GM21619 (cell line): Measurements from ENCODE around the gene TCF7.

Experiments
- ATAC-seq: cut with Tn5 transposase; IDR thresholded peaks from one replicate; pipeline ENCODE4 v1.9.1; 2021; ENCODE audit not compliant: unreplicated experiment

Gene TCF7

GRCh38 chr5:134113902-134114875 is at the start of gene TCF7:
TCF7 (plus strand) TSS chr5:134114681; CDS start chr5:134114907, 226 bp downstream.
- ATAC-seq, result peak; percentile 69

GRCh38 chr5:134069553-134069952 is 44.9 kb upstream of the TCF7 start:
- ATAC-seq, result no peak

GRCh38 chr5:134070725-134071613 is 43.5 kb upstream of the TCF7 start:
- no peak for ATAC-seq

DNA sequence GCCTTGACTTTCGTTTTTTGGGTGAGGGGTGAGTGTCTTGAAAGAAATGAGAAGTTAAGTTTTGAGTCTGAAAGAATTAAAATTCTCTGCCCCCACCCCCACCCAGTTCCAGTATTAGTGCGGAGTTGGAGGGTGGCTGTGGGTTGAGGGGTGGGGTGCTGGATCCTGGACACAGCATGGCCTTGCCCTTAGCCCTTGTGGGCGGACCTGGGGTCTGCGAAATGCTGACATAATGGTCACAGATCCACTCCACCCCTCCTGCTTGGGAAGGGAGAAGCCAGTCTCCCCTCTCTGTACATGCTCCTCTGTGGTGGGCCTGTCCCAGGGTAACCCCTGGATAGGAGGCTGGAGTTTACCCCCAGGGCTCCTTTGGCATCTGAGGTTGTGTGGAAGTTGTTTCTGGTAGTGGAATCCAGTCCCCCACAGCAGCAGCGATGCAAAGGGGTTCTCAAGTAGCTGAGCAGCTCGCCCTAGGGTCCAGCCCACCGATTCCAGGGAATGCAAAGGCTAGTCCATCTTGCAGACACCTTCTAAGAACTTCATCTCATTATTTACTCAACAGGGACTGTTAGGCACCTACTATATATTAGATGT is 42.8 kb upstream of the TCF7 start:
- no peak for ATAC-seq

GRCh38 chr5:134072471-134073210 is 41.8 kb upstream of the TCF7 start:
- ATAC-seq, result no peak

- ATAC-seq, result no peak
Observed at GRCh38 chr5:134073404-134073803, 41.1 kb upstream of the TCF7 start.

GRCh38 chr5:134075102-134075501 is 39.4 kb upstream of the TCF7 start:
- no peak for ATAC-seq

- ATAC-seq, result no peak
Observed at GRCh38 chr5:134077926-134078580, 36.4 kb upstream of the TCF7 start.

DNA sequence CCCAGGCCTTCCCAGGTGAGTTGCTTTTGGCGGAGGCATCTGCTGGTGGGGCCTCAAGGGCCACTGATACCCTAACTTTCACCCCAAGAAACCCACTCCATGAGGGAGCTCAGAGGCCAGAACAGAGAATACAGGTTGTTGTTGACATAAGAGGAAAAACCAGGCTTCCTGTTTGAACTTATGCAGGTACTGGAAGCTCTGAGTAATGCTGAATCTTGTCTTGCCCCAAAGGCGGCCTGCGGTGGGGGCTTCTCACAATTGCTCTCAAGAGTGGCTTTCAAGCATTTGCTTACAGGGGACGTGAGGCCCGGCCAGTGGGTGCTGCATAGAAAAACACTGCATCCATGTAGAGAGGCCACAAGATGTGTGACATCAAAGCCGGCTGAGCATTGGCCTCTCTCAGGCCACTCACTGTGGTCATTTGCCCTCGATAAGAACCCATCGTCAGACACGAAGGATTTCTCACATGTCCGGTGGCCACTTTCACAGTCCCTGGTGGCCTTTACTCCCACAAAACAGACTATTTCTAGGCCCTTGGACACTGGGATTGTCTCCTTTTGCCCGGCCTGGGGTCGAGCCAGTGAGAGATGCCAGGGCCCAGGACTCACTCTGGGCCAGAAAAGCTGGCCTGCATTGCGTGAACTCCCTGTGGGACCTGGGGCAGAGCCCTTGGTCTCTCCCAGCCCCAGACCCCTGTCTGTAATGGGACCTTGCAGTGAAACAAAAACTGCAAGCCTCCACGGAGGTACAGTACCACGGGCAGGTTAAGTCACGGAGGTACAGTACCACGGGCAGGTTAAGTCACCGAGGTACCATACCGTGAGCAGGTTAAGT is 34.5 kb upstream of the TCF7 start:
- ATAC-seq, result no peak

GRCh38 chr5:134082264-134082992 is 32.1 kb upstream of the TCF7 start:
- ATAC-seq, result no peak

GRCh38 chr5:134083517-134083916 is 31.0 kb upstream of the TCF7 start:
- no peak for ATAC-seq

DNA sequence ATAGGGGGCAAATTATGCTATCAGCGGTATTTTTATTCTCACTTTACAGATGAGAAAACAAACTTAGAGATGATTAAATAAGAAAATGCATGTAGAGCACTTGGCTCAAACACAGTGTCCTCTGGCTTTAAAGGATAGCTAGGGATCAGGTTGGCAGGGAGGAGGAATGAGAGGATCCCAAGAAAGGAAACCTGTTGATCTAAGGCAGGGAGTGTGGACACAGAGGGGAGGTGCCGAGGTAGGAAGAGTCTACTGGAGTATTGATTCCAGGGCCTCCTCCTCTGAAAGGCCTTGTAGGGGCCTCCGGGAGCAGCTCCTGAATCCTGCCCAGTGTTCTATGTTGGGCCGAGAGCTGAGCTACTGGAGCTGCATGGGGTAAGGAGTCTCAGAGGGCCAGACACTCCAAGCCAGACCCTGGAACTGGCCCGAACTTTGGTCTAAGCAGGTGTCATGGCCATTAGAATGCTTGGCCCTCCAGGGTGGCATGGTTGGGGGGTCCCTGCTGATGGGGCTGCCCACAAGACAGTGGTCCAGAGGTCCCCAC is 30.4 kb upstream of the TCF7 start:
- no peak for ATAC-seq

GRCh38 chr5:134084570-134084969 is 29.9 kb upstream of the TCF7 start:
- no peak for ATAC-seq

DNA sequence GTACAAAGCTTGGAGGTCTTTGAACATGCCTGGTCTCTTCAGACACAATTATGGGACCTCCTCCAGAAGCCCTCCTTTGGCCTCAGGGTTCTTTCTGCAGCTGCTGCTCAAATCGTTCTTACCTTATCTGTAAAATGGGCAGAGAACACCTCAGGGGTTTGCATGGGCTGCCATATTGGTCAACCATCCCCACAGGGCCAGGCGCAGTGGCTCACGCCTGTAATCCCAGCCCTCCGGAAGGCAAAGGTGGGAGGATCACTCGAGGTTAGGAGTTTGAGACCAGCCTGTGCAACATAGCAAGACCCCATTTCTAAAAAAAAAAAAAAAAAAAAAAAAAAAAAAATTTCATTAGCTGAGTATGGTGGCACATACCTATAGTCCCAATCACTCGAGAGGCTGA is 29.1 kb upstream of the TCF7 start:
- no peak for ATAC-seq

DNA sequence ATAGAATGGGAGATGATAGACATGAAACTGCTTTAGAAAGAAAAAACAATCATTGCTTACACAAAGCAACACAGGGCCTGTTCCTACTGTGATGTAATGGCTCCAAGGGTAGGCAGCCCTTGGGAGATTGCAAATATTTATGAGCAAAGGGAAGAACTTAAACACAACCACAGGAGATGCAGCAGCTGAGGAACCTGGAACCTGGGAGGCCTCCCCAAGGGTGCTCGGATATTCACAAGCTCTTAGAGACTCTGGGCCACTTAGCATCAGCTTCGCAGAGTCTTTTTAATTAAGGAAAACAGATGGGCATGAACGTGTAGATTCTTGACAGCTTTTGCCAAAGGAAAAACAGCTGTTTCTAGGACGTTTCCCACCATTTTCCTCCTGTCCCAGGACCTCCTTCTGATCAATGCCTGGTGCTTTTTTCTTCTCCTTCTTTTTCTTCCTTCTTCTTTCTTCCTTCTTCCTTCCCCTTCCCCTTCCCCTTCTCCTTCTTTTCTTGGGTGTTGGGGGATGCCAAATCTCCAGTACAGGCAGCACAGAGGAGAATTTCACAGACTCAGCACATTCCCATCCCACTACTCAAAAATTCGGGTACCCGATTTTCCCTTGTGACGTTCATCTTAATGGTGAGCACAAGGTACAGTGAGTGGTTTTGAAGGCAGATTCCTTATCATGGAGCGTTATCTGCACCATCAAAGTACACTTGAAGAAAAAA is 28.1 kb upstream of the TCF7 start:
- no peak for ATAC-seq

DNA sequence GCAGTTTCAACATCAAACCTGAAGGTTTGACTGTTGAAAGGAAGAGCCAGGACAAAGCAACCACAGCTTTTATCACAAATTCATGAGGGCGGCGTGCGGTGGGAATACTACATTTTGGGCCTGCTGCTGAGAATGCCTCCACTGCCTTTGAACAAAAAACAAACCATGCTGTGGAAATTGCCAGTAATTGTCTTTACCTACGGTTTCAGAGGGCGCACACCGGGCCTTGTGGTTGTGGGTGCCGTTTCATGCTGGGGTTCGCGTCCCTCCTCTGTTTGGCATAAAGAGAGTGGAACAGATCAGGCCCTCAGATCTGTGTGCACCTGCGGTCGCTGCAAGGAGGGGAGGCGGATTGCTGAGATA is 27.6 kb upstream of the TCF7 start:
- ATAC-seq, result no peak

DNA sequence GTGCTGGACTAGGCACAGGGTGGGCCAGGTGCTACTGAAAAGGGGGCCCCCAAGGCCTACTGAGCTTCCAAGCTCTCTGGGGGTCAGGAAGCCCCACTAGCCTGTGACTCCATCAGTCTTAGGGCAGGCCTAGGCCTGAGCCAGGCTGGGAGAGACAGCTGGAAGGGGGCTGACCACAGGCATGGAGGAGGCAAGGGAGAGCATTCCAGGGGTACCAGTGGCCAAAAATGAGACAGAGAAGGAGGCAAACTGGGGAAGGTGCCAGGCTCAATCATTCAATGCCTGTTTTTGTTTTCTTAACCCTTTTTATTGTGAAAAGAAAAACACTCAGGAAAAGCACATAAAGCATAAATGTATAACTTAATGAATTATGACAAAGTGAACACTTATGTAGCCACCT is 26.2 kb upstream of the TCF7 start:
- no peak for ATAC-seq
